ENCODE results near the gene TIMM17A.

DNA sequence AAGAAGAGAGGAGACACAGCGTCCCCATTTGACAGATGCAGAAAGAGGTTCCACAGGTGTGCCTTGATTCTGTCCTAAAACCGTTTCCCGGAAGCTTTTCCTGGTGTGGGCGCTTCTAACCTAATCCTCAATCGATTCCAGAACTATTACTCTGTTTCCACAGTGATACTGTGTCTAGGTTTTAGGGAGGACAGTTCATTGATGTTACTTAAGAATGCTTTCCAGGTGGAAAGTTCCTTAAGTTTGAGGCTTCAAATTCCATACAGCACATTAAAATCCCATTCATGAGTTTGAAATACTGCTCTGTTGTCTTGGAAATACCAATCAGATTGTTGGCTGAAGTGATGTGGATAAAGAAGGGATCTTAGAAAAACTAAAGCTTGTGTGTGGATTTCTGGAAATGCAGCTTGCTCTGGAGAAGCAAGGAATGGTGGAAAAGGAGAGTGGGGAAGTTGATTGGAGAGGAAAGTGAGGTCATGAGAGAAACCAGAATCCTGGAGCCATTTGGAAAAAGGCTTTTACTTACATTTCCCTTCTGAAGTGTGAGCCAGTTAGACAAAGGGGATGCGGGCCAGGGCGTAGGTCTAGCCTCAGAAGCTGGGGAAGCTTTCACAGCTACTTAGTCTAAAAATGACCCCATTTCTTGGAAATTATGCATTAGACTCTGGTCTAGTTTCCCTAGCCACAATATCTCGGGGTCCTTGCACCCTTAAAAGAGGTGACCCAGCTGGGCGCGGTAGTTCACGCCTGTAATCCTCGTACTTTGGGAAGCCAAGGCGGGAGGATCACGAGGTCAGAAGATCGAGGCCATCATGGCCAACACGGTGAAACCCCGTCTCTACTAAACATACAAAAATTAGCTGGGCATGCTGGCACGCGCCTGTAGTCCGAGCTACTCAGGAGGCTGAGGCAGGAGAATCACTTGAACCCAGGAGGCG, 61.8 kb downstream of the TIMM17A start:
- TF ChIP-seq SUZ12 (IDR thresholded peaks at IDR 0.05): no peak
- no peak for TF ChIP-seq HDGF (IDR thresholded peaks at IDR 0.05; ENCODE audit: borderline replicate concordance)
- TF ChIP-seq NFRKB (IDR thresholded peaks at IDR 0.05): no peak
- TF ChIP-seq PKNOX1 (IDR thresholded peaks at IDR 0.05): no peak
- TF ChIP-seq BHLHE40 (IDR thresholded peaks at IDR 0.05; ENCODE audit: borderline replicate concordance): no peak
- no peak for TF ChIP-seq ARNT (IDR thresholded peaks at IDR 0.05)
- TF ChIP-seq ELF4 (IDR thresholded peaks at IDR 0.05): no peak
- TF ChIP-seq FOXK2 (IDR thresholded peaks at IDR 0.05): no peak
- no peak for TF ChIP-seq FOXM1 (IDR thresholded peaks at IDR 0.05; ENCODE audit: borderline replicate concordance)
- TF ChIP-seq SP1 (IDR thresholded peaks at IDR 0.05): no peak
- no peak for TF ChIP-seq LEF1 (IDR thresholded peaks at IDR 0.05; ENCODE audit: borderline replicate concordance)
- TF ChIP-seq TARDBP (IDR thresholded peaks at IDR 0.05): no peak

Measured in HEK293T (cell line).